Activated CD8-positive, alpha-beta memory T cell treated with anti-CD3 and anti-CD28 coated beads for 1 hour (primary cell): ENCODE measurements around the gene INO80C.

Experiments used
- DNase-seq, 2 donors: peaks; one replicate each; pipeline ENCODE4 v3.0.0-alpha.2; 2020; ENCODE audit warnings: low read depth in 1 of 2; ENCODE audit errors: extremely low read depth in 1 of 2

INO80C gene

GRCh38 chr18:35513181-35513936 lies 15.6 kb upstream of the INO80C start:
- DNase-seq = no peak

DNA sequence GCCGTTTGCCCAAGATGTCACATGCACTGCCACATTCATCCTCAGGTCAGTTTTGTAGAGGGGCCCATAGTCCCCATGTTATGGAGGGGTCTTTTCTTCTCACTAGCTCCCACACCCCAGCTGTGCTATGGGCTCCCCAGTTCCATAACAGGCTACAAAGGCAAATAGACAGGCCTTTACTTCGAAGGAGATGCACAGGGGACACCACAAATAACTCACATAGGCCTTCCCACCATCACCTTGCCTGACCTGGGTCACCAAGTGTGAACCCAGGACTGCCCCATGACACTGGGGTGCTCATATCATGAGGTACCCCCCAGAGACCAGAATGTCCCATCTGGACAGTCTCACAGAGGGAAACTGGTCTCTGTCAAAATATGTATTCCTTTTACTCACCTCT lies 15.0 kb upstream of the INO80C start:
- DNase-seq = no peak

- no peak for DNase-seq
Measured at GRCh38 chr18:35511833-35512232, 14.1 kb upstream of the INO80C start.

- DNase-seq = no peak
Measured at GRCh38 chr18:35511428-35511827, 13.7 kb upstream of the INO80C start.

DNA sequence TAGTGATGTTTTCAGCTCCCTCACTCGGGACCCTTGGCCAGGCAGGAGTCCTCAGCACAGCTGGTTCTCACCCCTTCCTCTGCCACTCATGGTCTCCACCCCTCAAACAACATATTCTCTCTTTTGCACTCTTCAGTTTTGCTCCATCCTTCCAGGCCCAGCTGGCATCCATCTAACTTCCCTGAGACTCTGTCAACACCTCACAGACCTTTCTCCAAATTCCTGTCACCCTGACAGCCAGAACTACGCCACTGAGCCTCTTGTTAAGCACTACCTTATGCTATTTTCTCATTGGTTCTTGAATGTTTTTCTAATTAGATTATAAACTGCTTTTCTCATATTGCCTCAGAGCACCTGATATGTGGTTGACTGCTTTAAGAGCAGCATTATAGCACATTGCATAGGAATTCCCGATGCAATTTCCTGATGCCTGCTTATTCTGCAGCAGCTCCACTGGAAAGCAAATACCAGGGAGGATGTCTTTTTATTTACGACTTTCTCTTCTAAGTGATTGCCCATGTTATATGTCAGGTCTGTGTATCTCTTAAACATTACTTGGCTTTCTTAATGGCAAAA lies 12.4 kb upstream of the INO80C start:
- no peak for DNase-seq

DNA sequence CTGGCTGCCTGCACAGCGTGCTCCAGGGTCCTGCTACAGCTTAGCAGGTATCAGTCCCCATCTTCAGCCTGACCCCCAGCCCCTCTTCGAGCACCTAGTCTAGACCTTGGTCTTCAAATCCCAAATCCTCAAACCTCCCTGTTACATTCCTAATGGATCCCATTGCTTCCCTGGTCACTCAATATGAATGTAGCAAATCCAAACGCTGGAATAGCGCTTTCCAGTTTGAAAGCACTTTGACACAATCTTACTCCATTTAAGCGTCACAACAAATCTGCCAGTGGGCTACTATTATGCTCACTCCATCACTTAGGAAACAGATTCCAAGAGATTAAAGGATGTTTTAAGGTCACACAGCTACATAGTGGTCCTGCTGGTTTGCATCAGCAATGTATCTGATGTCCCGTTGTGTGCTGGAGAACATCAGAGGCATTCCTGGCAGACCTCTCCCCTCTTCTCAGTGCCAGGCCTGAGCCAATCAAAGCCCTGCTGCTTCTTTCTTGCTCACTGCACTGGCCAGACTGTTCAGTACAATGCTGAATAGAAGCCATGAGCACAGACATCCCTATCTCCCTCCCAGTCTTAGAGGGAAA lies 11.1 kb upstream of the INO80C start:
- no peak for DNase-seq

- no peak for DNase-seq
Measured at GRCh38 chr18:35508030-35508429, 10.3 kb upstream of the INO80C start.

DNA sequence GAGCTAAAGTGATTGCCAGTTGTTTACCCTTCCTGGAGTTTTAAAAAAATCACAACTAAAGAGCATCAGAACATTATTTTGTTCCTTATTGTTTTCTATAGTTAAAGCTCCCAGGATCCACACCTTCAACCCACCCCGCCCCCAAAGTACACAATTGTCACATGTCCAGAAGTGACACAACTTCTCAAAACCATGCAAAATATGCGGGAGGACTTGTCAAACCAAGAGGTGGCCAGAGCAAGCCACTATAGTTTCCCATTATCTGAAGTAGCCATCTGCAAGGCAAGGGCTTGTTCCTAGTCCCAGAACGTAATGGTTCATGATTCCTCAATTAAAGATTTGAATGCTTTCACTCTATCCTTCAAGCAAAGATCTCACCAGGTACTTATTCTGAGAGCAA lies 9.9 kb upstream of the INO80C start:
- no peak for DNase-seq

DNA sequence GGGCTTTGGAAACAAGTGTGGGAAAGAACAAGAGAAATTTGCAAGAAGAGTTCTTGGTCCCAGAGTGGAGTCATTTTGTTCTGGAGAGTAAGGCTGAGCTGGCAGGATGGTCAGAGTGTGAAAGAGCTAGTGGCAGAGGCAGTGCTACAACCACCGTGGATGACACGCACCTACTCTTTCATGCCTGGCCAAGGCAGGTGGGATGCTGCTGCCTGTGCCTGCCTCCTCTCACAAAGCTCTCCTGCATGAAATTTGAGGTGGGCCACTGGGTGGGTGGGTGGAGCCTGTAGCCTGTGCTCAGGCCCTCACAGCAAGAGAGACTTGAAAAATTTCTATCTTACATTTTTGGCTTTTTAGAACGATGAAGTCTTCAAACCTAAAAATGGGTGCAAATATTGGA lies 9.4 kb upstream of the INO80C start:
- DNase-seq = no peak

GRCh38 chr18:35506024-35506712 lies 8.4 kb upstream of the INO80C start:
- DNase-seq = no peak

- DNase-seq = no peak
Measured at GRCh38 chr18:35504996-35505395, 7.2 kb upstream of the INO80C start.

- DNase-seq = no peak
Measured at GRCh38 chr18:35502052-35502451, 4.3 kb upstream of the INO80C start.

- DNase-seq = no peak
Measured at GRCh38 chr18:35501369-35501768, 3.6 kb upstream of the INO80C start.

- DNase-seq = no peak
Measured at GRCh38 chr18:35500113-35500512, 2.4 kb upstream of the INO80C start.

GRCh38 chr18:35497027-35497369 lies 762 bp downstream of the INO80C start:
- no peak for DNase-seq

DNA sequence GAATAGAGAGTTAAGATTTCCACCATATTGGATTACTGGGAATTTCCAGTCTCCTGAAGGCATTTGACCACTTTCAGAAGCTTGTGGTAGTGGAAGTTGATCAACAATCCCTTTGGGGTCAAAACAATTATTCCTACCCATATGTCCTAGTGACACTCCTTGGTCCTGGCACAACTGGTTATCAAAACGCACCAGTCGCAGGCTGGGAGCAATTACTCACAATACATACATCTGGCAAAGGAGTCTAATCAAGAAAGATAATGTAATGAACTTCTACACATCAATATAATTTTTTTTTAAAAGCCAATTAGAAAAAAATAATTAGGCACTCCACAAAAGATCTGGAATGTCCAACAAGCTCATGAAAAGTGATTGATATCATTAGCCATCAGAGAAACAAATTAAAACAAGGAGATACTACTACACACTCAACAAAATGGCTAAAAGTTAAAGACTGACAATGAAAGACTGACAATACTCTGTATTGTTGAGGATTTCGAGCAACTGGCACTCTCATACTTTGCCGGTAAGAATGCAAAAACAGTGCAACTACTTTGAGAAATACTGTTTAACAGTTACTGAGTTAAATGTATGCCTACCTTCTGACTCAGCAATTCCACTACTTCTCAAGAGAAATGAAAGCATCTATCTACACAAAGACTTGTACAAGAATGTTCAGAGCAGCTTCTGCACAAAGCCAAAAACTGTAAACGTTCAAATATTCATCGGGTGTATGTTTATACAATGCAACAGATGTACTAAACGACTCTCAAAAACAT lies 2.0 kb downstream of the INO80C start:
- no peak for DNase-seq

DNA sequence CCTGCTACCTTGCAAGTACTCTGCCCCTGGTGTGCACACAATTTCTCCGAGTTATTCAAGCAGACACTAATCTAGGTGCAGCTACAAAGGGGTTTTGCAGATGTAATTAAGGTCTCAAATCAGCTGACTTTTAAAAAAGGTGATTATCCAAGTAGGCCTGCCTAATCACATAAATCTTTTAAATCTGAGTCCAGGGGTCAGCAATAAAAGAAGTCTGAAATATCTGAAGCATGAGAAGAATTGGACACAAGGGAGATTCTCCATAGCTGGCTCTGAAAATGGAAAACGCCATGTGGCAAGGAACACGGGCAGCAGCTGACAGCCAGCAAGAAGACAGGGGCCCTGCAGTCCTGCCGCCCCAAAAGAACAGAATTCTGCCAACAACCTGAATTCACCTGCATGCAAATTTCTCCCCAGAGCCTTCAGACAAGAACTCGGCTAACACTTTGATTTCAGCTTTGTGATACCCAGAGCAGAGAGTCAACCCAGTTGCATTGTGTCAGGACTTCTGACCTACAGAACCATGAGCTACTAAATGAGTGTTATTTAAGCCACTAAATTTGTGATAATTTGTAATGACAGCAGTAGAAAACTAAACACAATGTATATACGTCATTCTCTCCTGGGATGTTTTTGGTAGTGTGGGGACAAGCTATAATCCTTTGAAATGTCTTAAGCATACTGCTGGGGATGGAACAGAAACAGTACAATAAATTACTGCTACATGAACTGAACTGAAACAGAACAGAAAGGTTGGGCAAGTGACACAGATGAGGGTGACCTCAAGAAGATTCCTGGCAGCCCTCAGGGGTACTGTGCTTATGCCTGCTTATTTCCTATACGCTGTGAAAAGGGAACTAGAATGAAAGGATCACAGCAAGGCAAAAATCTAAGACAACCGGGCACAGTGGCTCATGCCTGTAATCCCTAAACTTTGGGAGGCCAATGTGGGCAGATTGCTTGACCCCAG lies 3.2 kb downstream of the INO80C start:
- DNase-seq = no peak

DNA sequence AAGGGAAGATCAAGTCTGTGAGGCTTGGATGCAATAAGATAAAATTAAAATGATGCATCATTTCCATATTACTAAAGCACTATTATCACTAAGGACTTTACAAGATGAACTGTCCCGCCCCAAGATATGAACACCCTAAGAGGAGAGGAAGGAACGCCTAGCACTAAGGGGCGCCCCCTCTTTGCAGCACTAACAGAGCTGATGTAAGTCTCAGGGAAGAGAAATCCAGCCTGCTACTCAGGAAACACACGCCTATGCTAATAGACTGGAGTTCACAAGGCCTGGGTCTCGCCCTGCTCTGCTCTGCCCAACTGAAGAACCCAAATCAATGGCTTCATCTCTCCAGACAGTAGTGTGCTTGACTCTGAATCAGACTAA lies 6.1 kb downstream of the INO80C start:
- DNase-seq = no peak

DNA sequence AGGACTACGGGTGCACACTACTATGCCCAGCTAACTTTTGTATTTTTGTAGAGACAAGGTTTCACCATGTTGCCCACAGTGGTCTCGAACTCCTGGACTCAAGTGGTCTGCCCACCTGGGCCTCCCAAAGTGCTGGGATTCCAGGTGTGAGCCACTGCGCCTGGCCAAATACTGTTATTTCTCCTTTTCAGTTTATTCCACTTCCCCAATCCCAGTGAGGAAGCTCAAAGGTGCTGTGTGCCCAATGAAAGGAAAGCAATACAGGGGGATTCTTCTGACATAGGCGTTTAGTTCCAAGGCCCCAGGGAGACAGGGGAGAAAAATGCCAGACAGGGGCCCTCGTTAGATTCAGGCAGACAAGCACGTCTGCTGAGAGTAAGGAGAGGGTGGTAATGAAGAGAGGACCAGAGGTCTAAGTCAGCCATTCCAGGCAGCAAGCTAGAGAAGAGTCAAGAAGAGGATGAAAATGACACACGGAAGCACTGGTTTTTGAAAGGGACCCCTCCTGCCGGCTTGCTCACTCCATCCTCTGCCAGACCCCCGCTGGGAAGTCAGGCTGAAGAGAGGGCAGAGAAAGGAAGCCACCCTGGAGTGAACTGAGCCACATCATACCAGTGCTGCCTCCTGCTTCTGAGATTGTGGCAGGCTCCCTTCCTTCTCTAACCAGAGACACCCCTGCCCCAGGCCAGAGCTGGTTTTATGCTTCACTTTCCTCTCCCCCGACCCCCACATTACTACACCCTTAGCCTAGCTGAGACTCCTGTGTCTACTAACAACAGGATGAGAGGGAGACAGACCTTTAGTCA lies 6.7 kb downstream of the INO80C start:
- no peak for DNase-seq
